Panc1 (cell line): ENCODE results near the gene TMEM63B. TPM values are rescaled to one million over a fixed set of nuclear protein-coding genes. Genes with fewer than 3 reads are reported as not detected.
"Not testable (repeated sequence)": the region's sequence is repeated elsewhere in the genome, so short reads cannot be mapped to it uniquely, and the experiment has no call there.

Experiments
- ATAC-seq: fragments of 200-7000 bp; cut with Tn5 transposase; 2 replicates; pipeline ENCODE4 v1.9.1; 2020; ENCODE audit warnings: mild to moderate bottlenecking, moderate library complexity
- BruUV-seq: library from RNA; stranded (reverse); fragments of 400-500 nt; replicated peaks from 2 replicates; lab custom pipeline; 2021; lab: Mats Ljungman, UMichigan
- CTCF ChIA-PET: fragments of 300-600 bp; sonication (Branson Sonifier 250); formaldehyde crosslinking; loops from one replicate; lab custom pipeline; 2022; ENCODE audit warnings: antibody characterized with exemption; lab: Charles Lee
- POLR2A ChIA-PET: fragments of 300-600 bp; sonication (Branson Sonifier 250); formaldehyde crosslinking; loops from one replicate; lab custom pipeline; 2022; ENCODE audit warnings: antibody characterized with exemption; lab: Charles Lee
- DNase-seq: peaks from one replicate; pipeline ENCODE4 v3.0.0-alpha.2; 2010; ENCODE audit warnings: low read depth, low spot score
- H3K27ac ChIP-seq: 2 replicates; pipeline ENCODE4 v1.5.1; 2011; ENCODE audit warnings: mild to moderate bottlenecking, low read length, inconsistent platforms
- H3K27me3 ChIP-seq: fragments of 200-500 bp; sonication (Bioruptor generic); 2 replicates; pipeline ENCODE4 v1.6.0; 2014; ENCODE audit warnings: low read length, inconsistent platforms; ENCODE audit not compliant: control insufficient read depth, insufficient read depth
- H3K36me3 ChIP-seq: fragments of 200-500 bp; sonication (Bioruptor generic); 2 replicates; pipeline ENCODE4 v1.5.1; 2014; ENCODE audit warnings: inconsistent platforms, mild to moderate bottlenecking, low read length, moderate library complexity; ENCODE audit not compliant: control insufficient read depth, insufficient read depth
- H3K4me1 ChIP-seq: 2 replicates; pipeline ENCODE4 v1.5.1; 2011; ENCODE audit warnings: inconsistent platforms, mild to moderate bottlenecking, low read length, moderate library complexity; ENCODE audit not compliant: control insufficient read depth, insufficient read depth
- H3K4me3 ChIP-seq, 2 experiments: 2 replicates each; pipeline ENCODE4 v1.5.1; 2011 to 2012; ENCODE audit warnings: low read depth in 2 of 2, low read length in 2 of 2, mild to moderate bottlenecking in 2 of 2, inconsistent platforms in 1 of 2, moderate library complexity in 1 of 2
- H3K9me3 ChIP-seq: fragments of 200-500 bp; sonication (Bioruptor generic); 2 replicates; pipeline ENCODE4 v1.5.1; 2014; ENCODE audit warnings: low read depth, mild to moderate bottlenecking, inconsistent platforms, low read length, moderate library complexity; ENCODE audit not compliant: control insufficient read depth, insufficient read depth
- POLR2AphosphoS5 ChIP-seq: IDR thresholded peaks from 2 replicates; pipeline ENCODE4 v1.6.1; 2012; ENCODE audit warnings: mild to moderate bottlenecking, low read depth, low read length, moderate library complexity
- SIN3A ChIP-seq: IDR thresholded peaks from 2 replicates; pipeline ENCODE4 v1.6.1; 2012; ENCODE audit warnings: low read depth, mild to moderate bottlenecking, low read length, moderate library complexity, borderline replicate concordance; ENCODE audit not compliant: insufficient read depth
- TCF7L2 ChIP-seq: IDR thresholded peaks from 2 replicates; pipeline ENCODE4 v1.6.1; 2011; ENCODE audit warnings: mild to moderate bottlenecking, low read depth, low read length, inconsistent platforms
- in situ Hi-C: cut with HindIII; loops from 2 replicates; pipeline ENCODE4 v1.10.0; 2016; ENCODE audit warnings: low sequenced_read_pairs, low pct_unique_long_range_greater_than_20kb
- intact Hi-C: fragments of 100-400 bp; cut with micrococcal nuclease; formaldehyde crosslinking; loops from one replicate; pipeline ENCODE4 v1.10.0; 2022; ENCODE audit not compliant: unreplicated experiment
- total RNA-seq: library from RNA; stranded (reverse); gene quantifications from one replicate; pipeline ENCODE4 v1.2.1, GENCODE V29; 2021; ENCODE audit not compliant: unreplicated experiment
- TF ChIP-seq, protein P1 (sequence below): fragments of 450-650 bp; IDR thresholded peaks from 2 replicates; pipeline ENCODE4 v1.5.1; 2017; ENCODE audit warnings: mild to moderate bottlenecking
- TF ChIP-seq, protein P2 (sequence below), 2 experiments: IDR thresholded peaks; 2 replicates each; pipeline ENCODE4 v1.6.1; 2011 to 2012; ENCODE audit warnings: low read depth in 2 of 2, control low read depth in 1 of 2, low read length in 1 of 2, mild to moderate bottlenecking in 1 of 2, moderate library complexity in 1 of 2; ENCODE audit not compliant: insufficient read depth in 1 of 2

Gene TMEM63B
- total RNA-seq, 1 experiment from 2014 or later: 54.1 TPM

DNA sequence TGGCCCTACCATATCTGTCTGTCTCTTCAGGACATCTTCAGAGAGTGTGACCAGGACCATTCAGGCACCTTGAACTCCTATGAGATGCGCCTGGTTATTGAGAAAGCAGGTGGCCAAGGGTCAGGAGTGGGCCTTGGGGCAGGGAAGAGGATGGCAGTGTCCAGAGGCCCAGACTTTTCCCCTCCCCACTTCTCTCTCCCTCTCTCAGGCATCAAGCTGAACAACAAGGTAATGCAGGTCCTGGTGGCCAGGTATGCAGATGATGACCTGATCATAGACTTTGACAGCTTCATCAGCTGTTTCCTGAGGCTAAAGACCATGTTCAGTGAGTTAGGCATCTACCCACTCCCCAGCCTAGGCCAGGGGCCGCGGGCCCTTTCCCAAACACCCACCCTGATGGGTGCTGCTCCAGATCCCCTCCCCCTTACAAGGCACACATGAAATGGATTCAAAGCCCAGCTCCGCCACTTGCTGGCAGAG lies 55.6 kb downstream of the TMEM63B start:
- ATAC-seq (no peak), DNase-seq (no peak)
- Histone ChIP-seq H3K9me3 (no peaks in the 10 kb centered on the region), H3K27ac (no peak overlapping the region), H3K27me3 (no peaks in the 10 kb centered on the region), H3K4me1 (peaks cover 25% of the 10 kb centered on the region), H3K36me3 (no peaks in the 10 kb centered on the region), H3K4me3 (no peak overlapping the region)
- CTCF ChIA-PET: no interaction called here
- intact Hi-C loops (no loop called here), in situ Hi-C loops (no loop called here)
- no TSS peak for BruUV-seq
- POLR2A ChIA-PET: no interaction called here
- TF ChIP-seq, protein P1, sequence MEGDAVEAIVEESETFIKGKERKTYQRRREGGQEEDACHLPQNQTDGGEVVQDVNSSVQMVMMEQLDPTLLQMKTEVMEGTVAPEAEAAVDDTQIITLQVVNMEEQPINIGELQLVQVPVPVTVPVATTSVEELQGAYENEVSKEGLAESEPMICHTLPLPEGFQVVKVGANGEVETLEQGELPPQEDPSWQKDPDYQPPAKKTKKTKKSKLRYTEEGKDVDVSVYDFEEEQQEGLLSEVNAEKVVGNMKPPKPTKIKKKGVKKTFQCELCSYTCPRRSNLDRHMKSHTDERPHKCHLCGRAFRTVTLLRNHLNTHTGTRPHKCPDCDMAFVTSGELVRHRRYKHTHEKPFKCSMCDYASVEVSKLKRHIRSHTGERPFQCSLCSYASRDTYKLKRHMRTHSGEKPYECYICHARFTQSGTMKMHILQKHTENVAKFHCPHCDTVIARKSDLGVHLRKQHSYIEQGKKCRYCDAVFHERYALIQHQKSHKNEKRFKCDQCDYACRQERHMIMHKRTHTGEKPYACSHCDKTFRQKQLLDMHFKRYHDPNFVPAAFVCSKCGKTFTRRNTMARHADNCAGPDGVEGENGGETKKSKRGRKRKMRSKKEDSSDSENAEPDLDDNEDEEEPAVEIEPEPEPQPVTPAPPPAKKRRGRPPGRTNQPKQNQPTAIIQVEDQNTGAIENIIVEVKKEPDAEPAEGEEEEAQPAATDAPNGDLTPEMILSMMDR: no peak
- TF ChIP-seq SIN3A (no peak), TCF7L2 (no peak), POLR2AphosphoS5 (no peak)
- TF ChIP-seq, protein P2, sequence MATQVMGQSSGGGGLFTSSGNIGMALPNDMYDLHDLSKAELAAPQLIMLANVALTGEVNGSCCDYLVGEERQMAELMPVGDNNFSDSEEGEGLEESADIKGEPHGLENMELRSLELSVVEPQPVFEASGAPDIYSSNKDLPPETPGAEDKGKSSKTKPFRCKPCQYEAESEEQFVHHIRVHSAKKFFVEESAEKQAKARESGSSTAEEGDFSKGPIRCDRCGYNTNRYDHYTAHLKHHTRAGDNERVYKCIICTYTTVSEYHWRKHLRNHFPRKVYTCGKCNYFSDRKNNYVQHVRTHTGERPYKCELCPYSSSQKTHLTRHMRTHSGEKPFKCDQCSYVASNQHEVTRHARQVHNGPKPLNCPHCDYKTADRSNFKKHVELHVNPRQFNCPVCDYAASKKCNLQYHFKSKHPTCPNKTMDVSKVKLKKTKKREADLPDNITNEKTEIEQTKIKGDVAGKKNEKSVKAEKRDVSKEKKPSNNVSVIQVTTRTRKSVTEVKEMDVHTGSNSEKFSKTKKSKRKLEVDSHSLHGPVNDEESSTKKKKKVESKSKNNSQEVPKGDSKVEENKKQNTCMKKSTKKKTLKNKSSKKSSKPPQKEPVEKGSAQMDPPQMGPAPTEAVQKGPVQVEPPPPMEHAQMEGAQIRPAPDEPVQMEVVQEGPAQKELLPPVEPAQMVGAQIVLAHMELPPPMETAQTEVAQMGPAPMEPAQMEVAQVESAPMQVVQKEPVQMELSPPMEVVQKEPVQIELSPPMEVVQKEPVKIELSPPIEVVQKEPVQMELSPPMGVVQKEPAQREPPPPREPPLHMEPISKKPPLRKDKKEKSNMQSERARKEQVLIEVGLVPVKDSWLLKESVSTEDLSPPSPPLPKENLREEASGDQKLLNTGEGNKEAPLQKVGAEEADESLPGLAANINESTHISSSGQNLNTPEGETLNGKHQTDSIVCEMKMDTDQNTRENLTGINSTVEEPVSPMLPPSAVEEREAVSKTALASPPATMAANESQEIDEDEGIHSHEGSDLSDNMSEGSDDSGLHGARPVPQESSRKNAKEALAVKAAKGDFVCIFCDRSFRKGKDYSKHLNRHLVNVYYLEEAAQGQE (IDR thresholded peaks at IDR 0.05; ENCODE audit: insufficient read depth in 1 of 2, low read depth in 2 of 2, low read length in 1 of 2): no peak

DNA sequence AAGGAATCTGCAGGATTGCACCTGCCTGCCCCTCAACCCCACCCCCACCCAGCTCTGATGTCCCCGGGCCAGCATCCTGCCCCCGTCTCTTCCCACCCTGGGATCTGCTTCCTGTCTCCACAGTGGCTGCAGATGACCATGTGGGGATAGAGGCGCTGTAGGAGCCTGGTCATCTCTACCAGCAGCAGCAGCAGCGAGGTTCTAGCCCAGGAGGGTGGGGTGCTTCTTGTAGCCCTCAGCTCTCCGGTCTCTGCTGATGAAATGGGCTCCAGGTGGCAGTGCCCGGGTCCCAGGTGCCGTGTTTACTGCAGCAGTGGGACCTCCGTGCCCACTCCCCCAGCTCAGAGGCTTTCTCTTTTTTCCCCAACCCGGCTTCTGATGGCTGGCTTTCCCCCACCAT lies 56.4 kb downstream of the TMEM63B start:
- Histone ChIP-seq H3K27me3 (no peaks in the 10 kb centered on the region), H3K36me3 (no peaks in the 10 kb centered on the region), H3K27ac (no peak overlapping the region), H3K4me1 (peaks cover 17% of the 10 kb centered on the region), H3K4me3 (no peak overlapping the region), H3K9me3 (no peaks in the 10 kb centered on the region)
- TF ChIP-seq, protein P2 (IDR thresholded peaks at IDR 0.05; ENCODE audit: insufficient read depth in 1 of 2, low read depth in 2 of 2, low read length in 1 of 2): no peak
- TF ChIP-seq, protein P1: no peak
- no peak for TF ChIP-seq TCF7L2
- no peak for TF ChIP-seq SIN3A
- no peak for TF ChIP-seq POLR2AphosphoS5
- DNase-seq (no peak), ATAC-seq (no peak)
- in situ Hi-C loops: no loop called here
- no TSS peak for BruUV-seq
- intact Hi-C loops: no loop called here
- CTCF ChIA-PET: no interaction called here
- POLR2A ChIA-PET: no interaction called here

DNA sequence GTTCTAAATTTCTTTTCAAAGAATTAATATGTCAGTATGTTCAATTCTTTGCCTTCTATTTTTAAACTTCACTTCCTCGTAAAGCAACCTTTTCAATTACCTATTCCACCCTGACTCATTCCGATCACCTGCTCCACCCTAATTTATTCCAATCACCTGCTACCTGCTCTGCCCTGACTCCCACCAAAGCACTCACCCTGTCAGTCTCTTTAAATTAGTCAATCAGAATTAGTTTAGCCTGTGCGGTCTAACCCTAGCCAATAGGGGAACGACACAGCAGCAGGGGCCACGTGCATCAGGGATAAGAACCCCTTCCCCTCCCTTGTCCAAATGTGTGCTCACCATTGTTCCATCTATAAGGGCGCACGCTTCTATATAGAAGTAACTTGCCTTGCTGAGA lies 58.0 kb downstream of the TMEM63B start:
- BruUV-seq, intact Hi-C loops, H3K36me3 ChIP-seq, ATAC-seq, H3K9me3 ChIP-seq, H3K27me3 ChIP-seq, DNase-seq, in situ Hi-C loops, H3K4me3 ChIP-seq, H3K27ac ChIP-seq, H3K4me1 ChIP-seq: not testable (repeated sequence)
- POLR2A ChIA-PET: interaction anchor here (0.6 kb wide), 1 partner anchor 36 kb away, joined by 5 read pairs; no protein-coding TSS in a partner anchor
- CTCF ChIA-PET: interaction anchor here (0.6 kb wide), 1 partner anchor 92 kb away, joined by 7 read pairs; no protein-coding TSS in a partner anchor
